ENCODE measurements around the gene BTF3.
"Not testable (repeated sequence)": the region's sequence is repeated elsewhere in the genome, so short reads cannot be mapped to it uniquely, and the experiment has no call there.

Gene BTF3

DNA sequence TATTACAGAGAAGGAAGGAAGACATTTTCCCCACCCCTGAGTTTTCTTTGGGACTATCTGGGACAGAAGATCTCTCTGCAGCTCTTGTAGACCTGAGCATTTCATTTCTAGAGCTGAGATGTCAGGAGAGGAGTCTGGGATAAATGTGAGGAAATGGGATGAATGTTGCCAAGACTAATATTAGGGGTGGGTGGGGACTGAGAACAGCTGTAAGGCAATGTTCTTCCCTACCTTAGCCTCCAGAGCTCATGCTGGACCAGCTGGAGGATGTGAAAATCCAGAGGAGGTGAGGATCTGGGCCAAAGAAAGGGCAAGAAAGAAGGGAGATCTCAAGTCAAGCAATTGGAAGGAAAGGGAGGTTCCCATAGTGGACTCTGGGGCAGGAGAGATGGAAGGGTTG lies 26.6 kb upstream of the BTF3 start:
- no peaks in the 10 kb centered on the region for H3K4me1 Mint-ChIP-seq (ENCODE audit: low read depth)
- H3K36me3 Mint-ChIP-seq (ENCODE audit: low read depth), result no peaks in the 10 kb centered on the region
- no peak overlapping the region for H3K4me3 Mint-ChIP-seq
- H3K27ac Mint-ChIP-seq, result no peak overlapping the region
- no peaks in the 10 kb centered on the region for H3K9me3 Mint-ChIP-seq
- H3K27me3 Mint-ChIP-seq (ENCODE audit: low read depth), result peaks cover 18% of the 10 kb centered on the region

DNA sequence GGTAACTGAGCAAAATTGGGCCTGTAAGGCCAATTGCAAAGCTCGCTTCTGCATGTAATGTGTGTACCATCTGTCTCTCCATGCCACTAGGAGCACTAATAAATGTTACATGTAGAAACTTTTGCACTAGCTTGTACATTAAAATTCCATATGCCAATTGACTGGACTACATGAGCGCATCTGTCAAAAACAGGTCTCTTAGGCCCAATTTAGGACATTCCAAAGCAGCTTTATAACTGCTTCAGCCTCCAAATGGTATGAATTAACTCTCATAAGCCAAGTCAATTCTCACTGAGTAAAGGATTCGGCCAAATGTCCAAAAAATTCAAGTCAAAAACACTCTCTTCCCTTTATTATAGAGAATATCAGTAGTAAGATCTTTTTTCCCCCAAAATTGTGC lies 26.1 kb upstream of the BTF3 start:
- Mint-ChIP-seq H3K4me1 (ENCODE audit: low read depth) (no peaks in the 10 kb centered on the region), H3K4me3 (no peak overlapping the region), H3K27ac (no peak overlapping the region), H3K36me3 (ENCODE audit: low read depth) (no peaks in the 10 kb centered on the region), H3K27me3 (ENCODE audit: low read depth) (peaks cover 18% of the 10 kb centered on the region), H3K9me3 (no peaks in the 10 kb centered on the region)

DNA sequence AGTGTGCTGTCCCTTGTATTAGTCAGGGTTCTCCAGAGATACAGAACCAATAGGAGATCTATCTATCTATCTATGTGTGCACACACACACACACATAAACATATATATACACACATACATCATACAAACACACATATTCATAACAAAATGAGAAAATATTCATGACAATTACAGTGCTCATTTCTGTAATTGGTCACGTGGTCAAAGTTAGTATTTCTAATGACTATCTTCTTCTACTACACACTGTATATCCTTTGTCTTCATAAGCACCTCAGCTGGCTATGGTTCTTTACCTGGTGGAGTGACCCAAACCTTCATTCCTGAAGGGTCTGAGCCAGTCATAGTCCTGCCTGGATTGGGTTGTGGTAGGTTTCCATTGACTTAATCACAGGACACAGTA lies 17.7 kb upstream of the BTF3 start:
- peaks cover 31% of the 10 kb centered on the region for H3K27me3 Mint-ChIP-seq (ENCODE audit: low read depth)
- H3K4me1 Mint-ChIP-seq (ENCODE audit: low read depth), result no peaks in the 10 kb centered on the region
- no peaks in the 10 kb centered on the region for H3K9me3 Mint-ChIP-seq
- no peak overlapping the region for H3K27ac Mint-ChIP-seq
- H3K4me3 Mint-ChIP-seq, result no peak overlapping the region
- H3K36me3 Mint-ChIP-seq (ENCODE audit: low read depth), result no peaks in the 10 kb centered on the region

DNA sequence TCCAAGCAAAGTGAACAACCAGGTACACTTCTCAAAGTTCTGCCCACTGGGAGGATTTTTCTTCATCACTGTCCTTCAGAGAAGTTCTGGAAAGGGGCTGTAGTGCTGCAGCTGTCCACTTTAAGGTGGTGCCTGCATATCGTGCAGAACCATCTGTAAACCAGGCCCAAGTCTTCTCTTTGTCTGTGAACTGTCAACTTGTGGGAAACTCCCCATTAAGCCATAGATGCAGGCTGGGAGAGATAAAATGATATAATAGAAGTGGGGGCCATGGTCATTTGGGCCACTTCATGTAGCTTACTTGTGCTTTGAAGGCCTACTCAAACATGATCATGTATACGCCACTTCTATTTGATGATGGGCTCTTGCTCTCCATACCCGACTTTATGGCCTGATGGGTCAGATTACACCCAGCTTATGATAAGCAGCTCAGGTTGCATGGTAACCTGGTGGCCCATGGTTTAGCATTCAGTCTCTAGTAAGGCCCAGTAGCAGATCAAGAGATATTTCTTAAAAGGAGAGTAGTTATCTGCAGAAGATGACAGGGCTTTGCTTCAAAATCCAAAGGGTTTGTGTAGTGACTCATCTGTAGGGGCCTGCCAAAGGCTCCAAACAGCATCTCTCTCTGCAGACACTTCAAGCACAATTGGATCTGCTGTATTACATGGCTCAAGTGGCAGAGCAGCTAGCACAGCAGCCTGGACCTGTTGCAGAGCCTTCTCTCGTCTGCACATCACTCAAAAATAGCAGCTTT lies 15.7 kb upstream of the BTF3 start:
- Mint-ChIP-seq H3K36me3 (ENCODE audit: low read depth) (no peaks in the 10 kb centered on the region), H3K27me3 (ENCODE audit: low read depth) (peaks cover 35% of the 10 kb centered on the region), H3K9me3 (no peaks in the 10 kb centered on the region), H3K27ac (no peak overlapping the region), H3K4me1 (ENCODE audit: low read depth) (no peaks in the 10 kb centered on the region), H3K4me3 (no peak overlapping the region)

DNA sequence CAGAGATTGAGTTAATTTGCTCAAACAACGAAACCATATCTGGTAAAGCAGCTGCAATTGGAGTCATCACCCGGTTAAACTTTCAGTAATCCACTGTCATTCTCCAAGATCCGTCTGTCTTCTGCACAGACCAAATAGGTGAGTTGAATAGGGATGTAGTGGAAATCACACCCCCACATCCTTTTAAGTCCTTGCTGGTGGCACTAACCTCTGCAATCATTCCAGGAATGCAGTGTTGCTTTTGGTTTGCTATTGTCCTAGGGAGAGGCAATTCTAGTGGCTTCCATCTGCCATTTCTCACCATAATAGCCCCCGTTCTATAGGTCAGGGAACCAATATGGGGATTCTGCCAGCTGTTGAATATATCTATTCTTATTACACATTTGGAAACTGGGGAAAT lies 14.6 kb upstream of the BTF3 start:
- Mint-ChIP-seq H3K36me3 (ENCODE audit: low read depth) (no peaks in the 10 kb centered on the region), H3K27me3 (ENCODE audit: low read depth) (peaks cover 36% of the 10 kb centered on the region), H3K9me3 (no peaks in the 10 kb centered on the region), H3K4me3 (no peak overlapping the region), H3K4me1 (ENCODE audit: low read depth) (no peaks in the 10 kb centered on the region), H3K27ac (no peak overlapping the region)

DNA sequence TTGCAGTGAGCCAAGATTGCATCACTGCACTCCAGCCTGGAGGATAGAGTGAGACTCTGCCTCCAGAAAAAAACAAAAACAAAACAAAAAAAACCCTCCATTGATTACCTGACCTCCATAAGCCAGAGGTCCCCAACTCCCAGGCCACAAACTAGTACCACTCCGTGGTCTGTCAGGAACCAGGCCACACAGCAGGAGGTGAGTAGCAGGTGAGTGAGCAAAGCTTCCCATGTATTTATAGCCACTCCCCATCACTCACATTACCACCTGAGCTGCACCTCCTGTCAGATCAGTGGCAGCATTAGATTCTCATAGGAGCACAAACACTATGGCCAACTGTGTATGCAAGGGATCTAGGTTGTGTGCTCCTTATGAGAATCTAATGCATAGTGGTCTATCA lies 13.7 kb upstream of the BTF3 start:
- Mint-ChIP-seq H3K27me3 (ENCODE audit: low read depth) (peaks cover 39% of the 10 kb centered on the region), H3K36me3 (ENCODE audit: low read depth) (no peaks in the 10 kb centered on the region), H3K4me1 (ENCODE audit: low read depth) (no peaks in the 10 kb centered on the region)

DNA sequence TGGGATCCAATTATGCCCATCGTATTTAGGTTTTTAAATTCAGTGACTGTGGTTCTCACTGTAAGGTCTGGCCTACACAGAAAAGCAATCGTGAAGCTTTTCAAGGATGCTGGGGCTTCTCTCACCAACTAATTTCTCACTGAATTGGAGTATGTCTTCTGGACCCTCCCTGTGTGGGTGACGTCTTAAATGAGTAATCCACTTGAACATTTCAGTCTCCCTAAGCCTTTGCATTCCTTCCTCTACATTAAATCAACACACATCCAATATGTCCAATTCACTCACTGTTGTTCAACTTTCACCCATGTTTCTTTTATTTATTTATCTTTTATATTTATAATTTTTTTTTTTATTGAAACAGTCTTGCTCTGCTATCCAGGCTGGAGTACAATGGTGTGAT lies 12.5 kb upstream of the BTF3 start:
- Mint-ChIP-seq H3K9me3 (no peaks in the 10 kb centered on the region), H3K4me1 (ENCODE audit: low read depth) (no peaks in the 10 kb centered on the region), H3K27ac (no peak overlapping the region), H3K36me3 (ENCODE audit: low read depth) (no peaks in the 10 kb centered on the region), H3K27me3 (ENCODE audit: low read depth) (peaks cover 30% of the 10 kb centered on the region), H3K4me3 (no peak overlapping the region)

More for the DNA sequence above, 13.7 kb upstream of the BTF3 start:
- no peak overlapping the region for H3K4me3 Mint-ChIP-seq
- H3K9me3 Mint-ChIP-seq, result no peaks in the 10 kb centered on the region
- H3K27ac Mint-ChIP-seq, result no peak overlapping the region

DNA sequence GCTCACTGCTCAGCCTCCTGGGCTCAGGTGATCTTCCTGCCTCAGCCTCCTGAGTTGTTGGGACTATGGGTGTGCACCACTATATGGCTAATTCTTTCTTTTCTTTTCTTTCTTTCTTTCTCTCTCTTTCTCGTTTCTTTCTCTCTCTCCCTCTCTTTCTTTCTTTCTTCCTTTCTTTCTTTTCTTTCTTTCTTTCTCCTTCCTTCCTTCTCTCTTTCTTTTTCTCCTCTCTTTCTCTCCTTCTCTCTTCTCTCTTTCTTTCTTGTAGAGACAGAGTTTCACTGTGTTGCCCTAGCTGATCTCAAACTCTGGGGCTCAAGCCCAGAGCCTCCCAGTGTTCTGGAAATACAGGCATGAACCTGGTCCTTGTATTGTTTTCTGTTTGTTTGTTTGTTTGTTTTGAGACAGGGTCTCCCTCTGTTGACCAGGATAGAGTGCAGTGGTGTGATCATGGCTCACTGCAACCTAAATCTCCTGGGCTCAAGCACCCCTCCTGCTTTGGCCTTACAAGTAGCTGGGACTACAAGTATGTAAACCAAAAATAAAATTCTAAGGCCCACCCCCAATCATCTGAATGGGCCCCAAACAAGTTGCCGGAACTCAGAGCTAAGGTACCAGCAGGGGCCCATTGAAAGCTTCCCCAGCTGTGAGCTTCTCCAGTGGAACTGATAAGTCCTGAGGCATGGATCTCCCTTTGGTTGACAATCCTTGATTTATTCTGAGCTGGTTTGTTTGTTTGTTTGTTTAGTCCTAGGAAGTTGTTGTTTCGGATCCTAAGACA lies 11.9 kb upstream of the BTF3 start:
- Mint-ChIP-seq H3K27ac (no peak overlapping the region), H3K4me1 (ENCODE audit: low read depth) (no peaks in the 10 kb centered on the region), H3K4me3 (no peak overlapping the region), H3K9me3 (no peaks in the 10 kb centered on the region), H3K36me3 (ENCODE audit: low read depth) (no peaks in the 10 kb centered on the region), H3K27me3 (ENCODE audit: low read depth) (peaks cover 34% of the 10 kb centered on the region)

DNA sequence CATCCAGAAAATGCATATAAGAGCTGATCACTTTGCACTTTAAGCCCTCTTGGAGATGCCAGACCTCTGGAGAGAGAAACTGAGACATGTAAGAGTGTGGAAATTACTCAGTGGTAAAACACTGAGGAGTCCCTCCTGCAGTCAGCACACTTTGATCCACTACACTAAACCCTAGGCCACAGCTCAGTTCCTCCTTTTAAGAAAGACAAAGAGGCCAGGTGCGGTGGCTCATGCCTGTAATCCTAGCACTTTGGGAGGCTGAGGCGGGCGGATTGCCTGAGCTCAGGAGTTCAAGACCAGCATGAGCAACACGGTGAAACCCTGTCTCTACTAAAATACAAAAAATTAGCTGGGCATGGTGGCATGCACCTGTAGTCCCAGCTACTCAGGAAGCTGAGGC lies 11.0 kb upstream of the BTF3 start:
- not testable (repeated sequence) for H3K9me3 Mint-ChIP-seq; H3K4me3 Mint-ChIP-seq; H3K4me1 Mint-ChIP-seq (ENCODE audit: low read depth); H3K36me3 Mint-ChIP-seq (ENCODE audit: low read depth); H3K27ac Mint-ChIP-seq
- peaks cover 35% of the 10 kb centered on the region for H3K27me3 Mint-ChIP-seq (ENCODE audit: low read depth)

DNA sequence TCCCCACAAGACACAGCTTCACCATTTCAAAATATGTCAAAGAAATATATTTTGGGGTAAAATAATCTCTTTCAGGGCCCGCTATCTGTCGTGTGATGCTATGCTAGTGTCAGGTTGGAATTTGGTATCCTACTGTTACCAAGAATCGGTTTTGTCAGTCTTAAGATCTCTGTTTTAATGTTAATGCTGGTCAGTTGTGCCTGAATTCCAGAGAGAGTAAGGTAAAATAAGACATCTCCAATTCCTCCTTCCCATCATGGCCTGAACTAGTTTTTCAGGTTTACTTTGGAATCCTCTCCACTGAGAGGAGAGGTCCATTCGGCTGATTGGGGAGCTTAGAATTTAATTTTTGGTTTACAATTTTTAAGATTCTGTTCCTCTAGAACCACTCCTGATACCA lies 10.4 kb upstream of the BTF3 start:
- Mint-ChIP-seq H3K27me3 (ENCODE audit: low read depth) (peaks cover 39% of the 10 kb centered on the region), H3K4me1 (ENCODE audit: low read depth) (no peaks in the 10 kb centered on the region), H3K27ac (no peak overlapping the region), H3K36me3 (ENCODE audit: low read depth) (no peaks in the 10 kb centered on the region), H3K9me3 (no peaks in the 10 kb centered on the region), H3K4me3 (no peak overlapping the region)

DNA sequence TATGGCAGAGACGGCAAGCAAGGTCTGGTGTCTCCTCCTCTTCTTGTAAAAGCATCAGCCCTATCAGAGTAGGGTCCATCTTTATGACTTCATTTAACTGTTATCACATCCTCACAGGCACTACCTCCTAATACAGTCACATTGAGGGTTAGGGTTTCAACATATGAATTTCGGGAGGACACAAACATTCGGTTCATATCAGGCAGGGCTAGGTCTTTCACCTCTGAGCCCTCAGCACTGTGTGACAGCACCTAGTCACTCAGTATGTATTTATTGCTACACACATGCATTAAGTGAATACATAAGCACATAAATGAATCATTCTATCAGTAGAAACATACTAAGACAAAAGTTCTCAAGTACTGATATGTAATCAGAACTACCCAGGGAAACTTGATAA lies 9.4 kb upstream of the BTF3 start:
- Mint-ChIP-seq H3K27me3 (ENCODE audit: low read depth) (peaks cover 46% of the 10 kb centered on the region), H3K4me3 (no peak overlapping the region), H3K9me3 (no peaks in the 10 kb centered on the region), H3K27ac (no peak overlapping the region), H3K36me3 (ENCODE audit: low read depth) (no peaks in the 10 kb centered on the region), H3K4me1 (ENCODE audit: low read depth) (no peaks in the 10 kb centered on the region)

DNA sequence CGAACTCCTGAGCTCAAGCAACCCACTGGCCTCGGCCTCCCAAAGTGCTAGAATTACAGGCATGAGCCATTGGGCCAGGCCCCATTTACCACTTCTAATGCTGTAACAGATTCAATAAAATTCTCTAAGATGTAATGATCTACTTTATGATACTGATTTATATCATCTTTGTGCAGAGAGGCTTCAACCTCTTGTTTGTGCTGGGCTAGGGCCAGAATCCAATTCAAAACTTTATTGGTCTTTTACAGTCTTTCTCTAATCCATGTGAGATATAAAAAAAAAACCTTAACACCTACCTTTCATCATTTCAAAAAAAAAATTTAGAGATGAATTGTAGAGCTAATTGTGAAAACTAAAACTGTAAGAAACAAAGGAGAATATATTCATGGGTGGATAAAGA lies 8.2 kb upstream of the BTF3 start:
- no peaks in the 10 kb centered on the region for H3K36me3 Mint-ChIP-seq (ENCODE audit: low read depth)

DNA sequence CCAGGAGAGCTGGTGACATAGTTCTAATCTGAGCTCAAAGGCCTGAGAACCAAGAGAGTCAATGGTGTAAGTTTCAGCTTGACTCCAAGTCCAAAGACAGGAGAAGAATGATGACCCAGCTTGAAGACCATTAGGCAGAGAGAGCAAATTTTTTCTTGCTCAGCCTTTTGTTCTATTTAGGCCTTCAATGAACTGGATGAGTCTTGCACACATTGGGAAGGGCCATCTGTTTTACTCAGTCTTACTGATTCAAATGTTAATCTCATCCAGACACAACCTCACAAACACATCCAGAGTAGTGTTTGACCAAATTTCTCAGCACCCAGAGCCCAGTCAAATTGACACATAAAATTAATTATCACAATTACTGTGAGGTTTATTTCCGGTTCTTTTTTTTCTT lies 7.1 kb upstream of the BTF3 start:
- H3K9me3 Mint-ChIP-seq, result no peaks in the 10 kb centered on the region
- H3K27me3 Mint-ChIP-seq (ENCODE audit: low read depth), result peaks cover 49% of the 10 kb centered on the region
- H3K27ac Mint-ChIP-seq, result no peak overlapping the region
- H3K4me1 Mint-ChIP-seq (ENCODE audit: low read depth), result no peaks in the 10 kb centered on the region
- H3K4me3 Mint-ChIP-seq, result no peak overlapping the region
- H3K36me3 Mint-ChIP-seq (ENCODE audit: low read depth), result no peaks in the 10 kb centered on the region

More for the DNA sequence above, 8.2 kb upstream of the BTF3 start:
- Mint-ChIP-seq H3K9me3 (no peaks in the 10 kb centered on the region), H3K4me3 (no peak overlapping the region), H3K4me1 (ENCODE audit: low read depth) (no peaks in the 10 kb centered on the region), H3K27ac (no peak overlapping the region), H3K27me3 (ENCODE audit: low read depth) (peaks cover 51% of the 10 kb centered on the region)

DNA sequence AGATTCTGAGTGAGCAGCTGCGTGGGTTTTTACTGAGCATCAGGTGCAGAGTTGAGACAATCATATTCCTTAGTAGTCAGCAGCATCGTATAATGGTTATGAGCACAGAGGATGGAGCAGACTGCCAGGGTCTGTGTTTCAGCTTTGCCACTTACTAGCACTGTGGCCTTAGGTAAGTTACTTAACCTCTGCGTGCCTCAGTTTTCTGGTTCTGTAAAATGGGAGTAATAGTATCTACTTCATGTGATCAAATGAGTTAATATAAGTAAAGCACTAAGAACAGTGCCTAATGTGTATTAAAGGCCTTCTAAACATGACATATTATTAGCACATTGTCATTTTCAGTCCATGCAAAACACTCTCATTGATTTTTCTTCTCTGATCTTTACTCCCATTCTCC lies 4.8 kb upstream of the BTF3 start:
- Mint-ChIP-seq H3K27ac (no peak overlapping the region), H3K4me3 (no peak overlapping the region)

DNA sequence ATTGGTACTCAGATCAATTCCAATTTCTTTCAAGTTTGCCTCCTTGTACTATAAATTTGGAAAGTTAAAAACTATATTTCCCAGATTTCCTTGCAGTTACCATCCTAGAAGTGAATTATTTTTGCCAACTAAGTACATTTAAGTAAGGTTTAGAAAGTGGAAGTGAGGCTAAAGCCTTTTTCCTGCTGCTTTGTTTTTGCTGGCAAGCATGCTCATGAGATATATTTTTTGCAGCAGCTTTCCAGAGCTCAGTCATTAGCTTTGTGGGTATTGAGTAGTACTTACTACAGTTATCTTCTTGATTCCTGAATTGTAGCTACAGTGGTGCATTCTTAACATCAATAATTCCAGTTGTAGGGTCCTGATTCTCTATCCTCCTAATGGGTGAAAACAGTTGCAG lies 3.5 kb upstream of the BTF3 start:
- Mint-ChIP-seq H3K27ac (no peak overlapping the region), H3K9me3 (no peaks in the 10 kb centered on the region), H3K27me3 (ENCODE audit: low read depth) (peaks cover 28% of the 10 kb centered on the region), H3K4me1 (ENCODE audit: low read depth) (peaks cover 8% of the 10 kb centered on the region), H3K4me3 (no peak overlapping the region), H3K36me3 (ENCODE audit: low read depth) (peaks cover 9% of the 10 kb centered on the region)

More for the DNA sequence above, 4.8 kb upstream of the BTF3 start:
- no peaks in the 10 kb centered on the region for H3K9me3 Mint-ChIP-seq
- no peaks in the 10 kb centered on the region for H3K4me1 Mint-ChIP-seq (ENCODE audit: low read depth)
- no peaks in the 10 kb centered on the region for H3K36me3 Mint-ChIP-seq (ENCODE audit: low read depth)
- peaks cover 36% of the 10 kb centered on the region for H3K27me3 Mint-ChIP-seq (ENCODE audit: low read depth)

Data from T-helper 1 cell treated with Interleukin-12 subunit alpha and Interleukin-12 subunit beta and Interleukin-4 antibody, amounts not matched to agents 30 μg/mL and 1 μg/mL, for 36 hours (primary cell).